NCI-H345 (cell line): Measurements from ENCODE around the gene MAD2L2.

Source experiments
- DNase-seq: peaks from one replicate; lab custom pipeline; 2025; lab: John Stamatoyannopoulos, UW

Gene MAD2L2

DNA sequence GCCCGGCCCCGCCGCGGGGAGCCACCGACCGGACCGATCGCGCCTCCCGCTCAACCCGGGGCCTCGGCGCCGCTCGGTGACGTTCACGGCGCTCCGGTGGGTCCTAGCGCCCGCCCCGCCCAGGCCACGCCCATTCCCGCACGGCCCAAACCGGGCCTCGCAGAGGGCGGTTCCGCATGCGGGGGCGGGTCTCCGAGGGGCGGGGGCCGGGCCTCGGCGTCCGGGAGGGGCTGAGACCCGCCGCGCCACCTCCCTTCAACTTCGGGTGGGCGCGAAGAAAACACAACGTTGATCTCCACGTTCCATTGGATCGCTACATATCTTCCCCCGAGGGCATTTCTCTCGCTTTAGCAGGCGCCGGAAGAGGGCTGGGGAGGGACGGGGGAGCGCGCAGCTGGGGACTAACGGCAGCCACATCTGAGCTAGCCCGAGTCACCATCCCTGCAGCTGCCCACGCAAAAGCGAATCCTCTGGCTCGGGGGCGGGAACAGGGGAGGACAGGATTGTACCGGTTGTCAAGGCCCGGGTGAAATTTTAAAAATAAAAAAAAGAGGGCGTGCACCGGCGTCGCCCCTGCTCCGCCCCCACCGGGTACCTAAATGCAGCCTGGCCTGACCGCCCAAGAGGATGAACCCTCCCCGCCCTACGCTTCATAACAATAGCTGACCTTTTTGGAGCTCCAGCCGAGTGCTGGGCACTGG lies at the start of gene MAD2L2:
TSS of gene MAD2L2 (minus strand) at position 78 of the 701 bp plus-strand sequence. CDS start 547 bp downstream, outside the sequence.
- peak; percentile 92 for DNase-seq

GRCh38 chr1:11730429-11730891 lies 49.5 kb upstream of the MAD2L2 start:
- DNase-seq: no peak

DNA sequence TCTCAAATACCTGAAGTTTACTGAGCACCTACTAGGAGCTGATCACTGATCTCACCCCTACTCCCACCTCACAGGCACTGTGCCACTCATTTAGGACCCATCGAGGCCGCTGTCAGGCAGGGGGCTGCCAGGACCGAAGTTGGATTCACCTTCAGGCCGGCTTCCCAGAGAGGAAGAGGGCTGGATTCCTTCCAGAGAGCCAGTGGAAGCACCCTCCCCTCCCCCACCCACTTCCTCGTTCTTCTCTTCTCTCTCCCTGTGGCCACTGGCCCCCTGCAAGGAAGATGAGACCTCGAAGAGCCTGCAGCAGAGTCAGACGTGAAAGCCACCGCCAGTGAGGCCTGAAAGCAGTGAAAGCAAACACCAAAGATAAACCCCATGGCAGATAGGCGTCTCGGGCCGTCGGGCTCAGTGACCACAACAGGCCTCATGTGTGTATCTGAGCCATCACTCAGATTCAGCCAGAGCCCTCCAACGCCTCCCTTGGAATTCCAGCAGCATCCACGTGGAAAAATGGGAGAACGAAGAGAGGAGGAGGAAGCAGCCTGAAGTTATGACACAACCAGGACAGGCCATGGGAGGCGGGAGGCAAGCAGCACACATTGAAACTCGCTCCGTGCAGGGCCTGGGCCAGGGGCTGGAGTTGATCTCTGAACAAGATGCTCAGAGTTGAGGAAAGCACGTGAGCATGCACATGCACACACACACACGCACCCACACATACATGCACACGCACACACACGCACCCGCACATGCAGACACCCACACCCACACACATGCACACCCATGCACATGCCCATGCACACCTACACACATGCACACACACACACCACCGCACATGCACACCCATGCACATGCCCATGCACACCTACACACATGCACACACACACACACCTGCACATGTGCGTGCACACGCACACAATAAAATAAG lies 48.8 kb upstream of the MAD2L2 start:
- no peak for DNase-seq

DNA sequence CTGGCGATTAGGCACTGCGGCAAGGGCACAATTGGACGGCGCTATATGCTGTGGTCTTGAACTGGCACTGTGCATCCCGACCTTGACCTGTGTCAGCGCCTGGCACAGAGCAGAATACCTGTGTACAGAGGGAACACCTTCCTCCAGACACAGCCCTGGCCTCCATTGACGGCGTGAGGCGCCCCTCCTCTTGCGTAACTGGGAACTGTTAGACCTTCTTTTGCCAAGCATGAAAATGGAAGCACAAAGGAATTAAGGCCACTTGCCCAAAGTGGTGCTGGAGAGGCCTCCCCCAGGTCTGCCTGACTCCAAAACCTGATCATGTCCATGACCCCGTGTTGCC lies 48.2 kb upstream of the MAD2L2 start:
- no peak for DNase-seq

- DNase-seq: no peak
Measured at GRCh38 chr1:11728126-11728806, 47.3 kb upstream of the MAD2L2 start.

DNA sequence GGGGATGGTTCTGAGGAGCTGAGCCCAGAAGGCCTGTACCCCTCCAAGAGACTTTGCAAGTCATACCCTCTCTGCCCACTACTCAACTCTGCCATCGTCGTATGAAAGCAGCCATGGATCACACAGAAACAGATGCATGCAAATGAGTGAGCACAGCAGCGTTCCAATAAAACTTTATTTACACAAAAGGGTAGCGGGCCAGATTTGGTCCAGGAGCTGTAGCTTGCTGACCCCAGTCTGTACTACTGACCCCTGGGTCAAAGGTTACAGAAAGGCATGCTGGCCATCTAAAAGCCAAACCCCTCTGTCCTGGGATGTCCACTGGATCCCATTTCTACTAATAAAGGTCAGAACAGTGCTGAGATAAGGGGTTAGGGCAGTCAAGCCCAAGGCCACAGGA lies 46.2 kb upstream of the MAD2L2 start:
- no peak for DNase-seq

DNA sequence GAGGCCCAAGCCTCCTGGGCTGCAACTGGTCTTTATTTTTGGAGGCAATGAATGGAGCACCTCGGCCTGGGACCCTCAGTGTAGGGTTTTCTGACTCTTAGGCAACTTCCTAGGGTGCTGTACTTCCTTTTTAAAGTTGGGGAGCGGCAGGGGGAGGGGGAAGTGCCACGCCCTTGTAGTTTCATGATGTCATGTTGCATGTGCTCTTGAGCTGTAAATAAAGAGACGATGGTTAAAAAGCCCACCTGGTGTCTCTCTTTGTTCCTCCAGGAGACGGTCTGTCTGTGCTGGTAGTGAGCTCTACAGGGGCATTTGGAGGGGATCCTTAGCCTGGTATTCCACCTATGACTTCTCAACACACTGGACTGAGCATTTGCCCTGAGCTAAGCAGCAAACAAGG lies 44.7 kb upstream of the MAD2L2 start:
- DNase-seq: peak; percentile 47

GRCh38 chr1:11722538-11722937 lies 41.6 kb upstream of the MAD2L2 start:
- DNase-seq: no peak

- no peak for DNase-seq
Measured at GRCh38 chr1:11721311-11721710, 40.4 kb upstream of the MAD2L2 start.

DNA sequence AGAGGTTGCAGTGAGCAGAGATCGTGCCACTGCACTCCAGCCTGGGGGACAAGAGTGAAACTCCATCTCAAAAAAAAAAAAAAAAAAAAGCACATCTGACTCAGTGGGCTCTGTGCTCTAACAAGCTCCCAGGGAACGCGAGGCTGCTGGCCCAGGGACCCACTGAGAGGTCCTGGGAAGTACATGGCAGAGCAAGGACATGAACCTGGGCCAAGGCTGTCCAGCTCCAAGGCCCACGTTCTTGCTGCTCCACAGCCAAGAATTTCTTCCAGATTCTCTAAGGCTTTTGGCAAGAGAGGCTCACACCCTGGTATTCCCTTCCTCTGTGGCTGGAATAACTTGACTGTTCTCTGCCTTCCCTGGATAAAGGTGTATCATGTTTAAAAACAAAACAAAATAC lies 39.6 kb upstream of the MAD2L2 start:
- no peak for DNase-seq

DNA sequence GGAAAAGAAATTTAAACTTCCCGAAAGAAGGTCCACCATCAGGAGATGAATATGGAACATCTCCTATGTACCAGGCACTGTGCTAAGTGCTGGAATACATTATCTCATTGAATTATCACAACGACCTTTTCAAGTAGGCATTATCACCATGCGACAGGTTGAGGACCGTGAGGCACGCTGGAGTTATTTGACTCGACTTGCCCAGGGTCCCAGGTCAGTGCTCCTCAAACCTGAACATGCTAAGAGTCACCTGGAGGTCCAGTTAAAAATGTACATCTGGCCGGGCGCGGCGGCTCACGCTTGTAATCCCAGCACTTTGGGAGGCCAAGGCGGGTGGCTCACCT lies 39.1 kb upstream of the MAD2L2 start:
- DNase-seq: no peak

GRCh38 chr1:11719313-11720032 lies 38.5 kb upstream of the MAD2L2 start:
- DNase-seq: peak; percentile 66

- no peak for DNase-seq
Measured at GRCh38 chr1:11714831-11715575, 34.1 kb upstream of the MAD2L2 start.

DNA sequence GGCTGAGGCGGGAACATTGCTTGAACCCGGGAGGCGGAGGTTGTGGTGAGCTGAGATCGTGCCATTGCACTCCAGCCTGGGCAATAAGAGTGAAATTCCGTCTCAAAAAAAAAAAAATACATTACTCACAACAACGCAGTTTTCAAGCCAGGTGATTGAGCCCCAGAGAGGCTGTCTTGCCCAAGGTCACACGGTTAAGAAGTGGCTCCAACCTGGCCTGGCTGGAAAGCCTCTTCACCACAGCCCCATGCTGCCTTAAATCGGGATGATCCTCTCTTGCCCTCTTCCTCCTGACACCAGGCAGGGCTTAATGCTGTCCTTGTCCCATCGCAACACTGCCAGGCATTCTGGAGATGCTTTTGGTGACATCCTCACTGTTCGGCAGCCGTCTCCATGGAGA lies 32.1 kb upstream of the MAD2L2 start:
- DNase-seq: no peak

DNA sequence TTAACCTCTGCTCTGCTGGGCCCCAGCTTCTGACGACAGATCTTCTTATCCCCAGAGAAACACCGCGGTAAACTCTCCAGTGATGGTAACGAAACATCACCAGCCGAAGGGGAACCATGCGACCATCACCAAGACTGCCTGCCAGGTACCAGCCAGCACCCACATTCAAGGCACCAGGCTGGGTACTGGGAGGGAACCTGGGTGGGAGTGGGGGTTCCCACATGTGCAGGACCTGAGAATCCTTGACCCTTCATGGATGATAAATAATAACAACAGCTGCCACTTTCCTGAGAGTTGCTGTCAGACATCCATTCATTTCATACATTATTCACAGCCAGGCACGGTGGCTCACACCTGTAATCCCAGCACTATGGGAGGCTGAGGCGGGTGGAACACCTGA lies 31.3 kb upstream of the MAD2L2 start:
- no peak for DNase-seq

GRCh38 chr1:11711490-11711889 lies 30.5 kb upstream of the MAD2L2 start:
- DNase-seq: no peak

GRCh38 chr1:11708554-11709350 lies 27.8 kb upstream of the MAD2L2 start:
- no peak for DNase-seq

DNA sequence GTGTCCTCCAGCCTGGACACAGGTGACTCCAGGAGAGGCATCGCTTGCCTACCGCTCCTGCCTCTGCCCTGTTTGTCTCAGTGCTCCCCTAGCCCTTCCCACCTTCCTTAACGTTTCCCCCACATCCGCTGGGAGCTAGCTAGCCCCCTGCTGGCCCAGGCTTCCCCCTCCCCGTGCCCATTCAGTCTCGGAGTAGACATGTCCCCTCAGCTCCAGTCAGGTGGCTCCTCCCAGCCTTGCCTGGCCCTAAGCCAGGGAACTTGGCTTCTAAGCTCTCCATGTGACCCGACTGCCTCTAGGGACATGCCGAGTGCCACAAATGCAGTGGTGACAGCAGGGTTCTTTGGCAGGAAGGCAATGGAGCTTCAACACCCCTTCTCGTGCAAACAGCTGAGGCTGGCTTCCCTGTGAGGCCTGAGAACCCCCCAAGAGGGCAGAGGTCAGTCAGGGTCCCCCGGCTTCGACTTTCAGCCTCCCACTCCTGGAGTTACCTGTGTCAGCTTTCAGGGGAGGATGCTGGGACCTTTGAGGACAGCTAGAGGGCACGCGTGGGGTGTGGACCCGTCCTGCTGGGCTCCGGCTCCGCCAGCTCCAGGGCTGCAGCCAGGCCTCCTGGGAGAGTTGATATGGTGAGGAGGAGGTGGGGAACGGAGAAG lies 26.8 kb upstream of the MAD2L2 start:
- DNase-seq: peak; percentile 97

DNA sequence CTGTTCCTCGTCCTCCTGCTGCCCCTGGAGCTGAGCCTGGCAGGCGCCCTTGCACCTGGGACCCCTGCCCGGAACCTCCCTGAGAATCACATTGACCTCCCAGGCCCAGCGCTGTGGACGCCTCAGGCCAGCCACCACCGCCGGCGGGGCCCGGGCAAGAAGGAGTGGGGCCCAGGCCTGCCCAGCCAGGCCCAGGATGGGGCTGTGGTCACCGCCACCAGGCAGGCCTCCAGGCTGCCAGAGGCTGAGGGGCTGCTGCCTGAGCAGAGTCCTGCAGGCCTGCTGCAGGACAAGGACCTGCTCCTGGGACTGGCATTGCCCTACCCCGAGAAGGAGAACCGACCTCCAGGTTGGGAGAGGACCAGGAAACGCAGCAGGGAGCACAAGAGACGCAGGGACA lies 25.3 kb upstream of the MAD2L2 start:
- DNase-seq: no peak

DNA sequence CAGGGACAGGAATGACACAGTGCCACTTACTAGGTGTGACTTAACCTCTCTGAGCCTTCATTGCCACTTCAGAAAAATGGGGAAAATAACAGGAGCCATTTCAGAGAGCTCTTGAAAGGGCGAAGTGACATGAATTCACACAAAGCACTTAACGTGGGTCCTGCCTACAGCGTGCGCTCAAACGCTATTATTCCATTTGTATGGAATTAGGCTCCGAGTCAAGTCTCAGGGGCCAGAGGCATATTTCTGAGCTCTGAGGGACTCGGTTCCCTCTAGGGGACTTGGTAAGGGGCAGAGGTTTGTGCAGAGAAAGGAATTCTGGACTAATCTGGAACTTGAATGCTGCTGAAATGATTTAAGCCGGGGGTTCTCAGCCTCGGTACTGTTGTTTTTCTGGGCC lies 24.6 kb upstream of the MAD2L2 start:
- DNase-seq: no peak
